NCI-H510A (cell line): ENCODE data around the gene GAPDHS.

Experiments
- DNase-seq: peaks from one replicate; lab custom pipeline; 2025; lab: John Stamatoyannopoulos, UW

Gene GAPDHS

GRCh38 chr19:35557539-35558399, 24.5 kb downstream of the GAPDHS start:
- no peak for DNase-seq

GRCh38 chr19:35558400-35559280, 25.4 kb downstream of the GAPDHS start:
- DNase-seq: no peak

GRCh38 chr19:35559281-35559659, 26.0 kb downstream of the GAPDHS start:
- DNase-seq: no peak

- DNase-seq: no peak
Observed at GRCh38 chr19:35559781-35560180, 26.5 kb downstream of the GAPDHS start.

- DNase-seq: no peak
Observed at GRCh38 chr19:35560271-35560670, 27.0 kb downstream of the GAPDHS start.

- DNase-seq: no peak
Observed at GRCh38 chr19:35560677-35561076, 27.4 kb downstream of the GAPDHS start.

- DNase-seq: no peak
Observed at GRCh38 chr19:35561436-35561835, 28.2 kb downstream of the GAPDHS start.

- no peak for DNase-seq
Observed at GRCh38 chr19:35562336-35562735, 29.1 kb downstream of the GAPDHS start.

GRCh38 chr19:35562776-35563175, 29.5 kb downstream of the GAPDHS start:
- no peak for DNase-seq

GRCh38 chr19:35563207-35563829, 30.1 kb downstream of the GAPDHS start, which contains the start of gene ATP4A:
Gene ATP4A, minus strand, starts transcription at chr19:35563658. Its CDS starts 29 bp downstream, at chr19:35563629.
- DNase-seq: no peak

GRCh38 chr19:35565016-35565856, 32.0 kb downstream of the GAPDHS start:
- DNase-seq: no peak

- no peak for DNase-seq
Observed at GRCh38 chr19:35566738-35567137, 33.5 kb downstream of the GAPDHS start.

- no peak for DNase-seq
Observed at GRCh38 chr19:35569281-35569781, 36.1 kb downstream of the GAPDHS start.

- no peak for DNase-seq
Observed at GRCh38 chr19:35571406-35571965, 38.2 kb downstream of the GAPDHS start.

GRCh38 chr19:35577918-35578317, 44.7 kb downstream of the GAPDHS start:
- DNase-seq: no peak

GRCh38 chr19:35578707-35579106, 45.5 kb downstream of the GAPDHS start:
- DNase-seq: no peak

GRCh38 chr19:35582760-35583159, 49.5 kb downstream of the GAPDHS start:
- no peak for DNase-seq

- DNase-seq: no peak
Observed at GRCh38 chr19:35585848-35586247, 52.6 kb downstream of the GAPDHS start, which contains the start of gene PMIS2. Gene PMIS2, plus strand, starts transcription at chr19:35586173. Its CDS starts 87 bp downstream, at chr19:35586260.

- DNase-seq: no peak
Observed at GRCh38 chr19:35587321-35587720, 54.1 kb downstream of the GAPDHS start.

GRCh38 chr19:35590875-35591274, 57.6 kb downstream of the GAPDHS start:
- DNase-seq: no peak

GRCh38 chr19:35592226-35592625, 59.0 kb downstream of the GAPDHS start:
- no peak for DNase-seq
